ENCODE measurements around the gene TUBGCP6.

DNA sequence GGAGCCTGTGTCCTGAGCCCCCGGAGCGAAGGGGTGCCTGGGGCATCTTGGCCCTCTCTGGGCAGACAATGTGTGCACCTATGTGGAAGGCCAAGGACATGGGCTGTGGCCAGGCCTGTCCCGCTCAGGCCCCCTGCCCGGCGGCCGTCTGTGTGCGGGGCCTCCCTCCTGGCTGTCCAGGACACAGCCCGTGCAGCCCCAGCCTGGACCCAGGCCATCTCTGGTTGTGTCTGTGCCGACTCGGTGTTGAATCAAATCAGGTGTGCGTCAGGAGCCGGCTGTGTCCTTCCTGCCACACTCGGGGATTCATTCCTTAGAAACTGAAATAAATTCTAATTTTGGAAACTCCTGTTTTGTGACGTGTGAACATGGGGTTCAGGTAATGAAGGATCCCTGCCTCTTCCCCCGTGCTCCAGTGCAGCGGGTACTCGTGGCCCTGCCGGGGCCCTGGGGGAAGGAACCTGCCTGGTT lies 45.5 kb downstream of the TUBGCP6 start:
- TF ChIP-seq EZH2 (IDR thresholded peaks at IDR 0.05) (no peak), POLR2AphosphoS5 (IDR thresholded peaks at IDR 0.05; ENCODE audit: borderline replicate concordance, low read depth, low read length) (no peak)
